OCI-LY7 (cell line): ENCODE measurements around the gene LGR6.
A peak's percentile ranks its signal among the peaks of the same experiment; 100 is the strongest.

Experiments
- EZH2phosphoT487 ChIP-seq: fragments of 200-600 bp; sonication (generic); IDR thresholded peaks from 2 replicates; pipeline ENCODE4 v1.6.1; 2018; ENCODE audit warnings: low read depth, borderline replicate concordance, mild to moderate bottlenecking, mixed run types, antibody characterized with exemption, low read length, moderate library complexity, mixed read lengths
- TF ChIP-seq, protein P1 (sequence below): fragments of 200-600 bp; sonication (generic); conservative IDR thresholded peaks from 2 replicates; pipeline ENCODE4 v1.5.1; 2014; ENCODE audit warnings: mild to moderate bottlenecking, antibody characterized with exemption, low read length, moderate library complexity, mixed read lengths

DNA sequence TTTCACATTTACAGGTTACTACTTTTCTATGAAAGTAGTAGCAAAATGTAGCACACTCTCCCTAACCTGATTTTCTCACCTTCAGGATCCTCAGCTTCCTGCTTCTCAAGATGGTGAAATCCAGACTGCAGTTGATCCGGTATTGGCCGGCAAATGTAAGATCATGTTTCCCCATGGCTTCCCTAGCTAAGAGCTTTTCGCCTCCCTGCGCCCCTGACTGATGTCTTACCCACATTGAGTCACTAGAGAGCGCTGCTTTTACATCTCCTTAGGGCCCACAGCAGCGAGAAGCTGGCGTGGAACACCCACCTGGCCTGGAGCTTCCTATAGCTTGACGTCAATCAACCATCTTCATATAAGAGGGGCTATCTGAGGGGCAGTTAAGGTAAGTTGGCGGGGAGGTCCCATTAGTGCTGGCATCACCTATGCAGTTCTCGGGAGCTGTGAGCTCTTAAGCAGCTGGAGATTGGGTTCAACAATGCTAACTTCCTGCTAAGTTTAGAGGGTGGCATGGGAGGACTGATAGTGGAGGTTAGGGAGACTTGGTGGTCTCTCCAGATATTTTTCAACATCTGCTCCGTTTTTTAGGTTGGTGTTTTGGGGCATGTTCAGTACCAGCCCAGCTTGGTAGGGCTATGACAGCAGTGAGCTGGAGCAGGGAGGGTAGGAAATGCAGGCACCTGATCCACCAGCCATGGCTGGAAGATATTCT lies 38.7 kb upstream of the LGR6 start:
- TF ChIP-seq, protein P1, sequence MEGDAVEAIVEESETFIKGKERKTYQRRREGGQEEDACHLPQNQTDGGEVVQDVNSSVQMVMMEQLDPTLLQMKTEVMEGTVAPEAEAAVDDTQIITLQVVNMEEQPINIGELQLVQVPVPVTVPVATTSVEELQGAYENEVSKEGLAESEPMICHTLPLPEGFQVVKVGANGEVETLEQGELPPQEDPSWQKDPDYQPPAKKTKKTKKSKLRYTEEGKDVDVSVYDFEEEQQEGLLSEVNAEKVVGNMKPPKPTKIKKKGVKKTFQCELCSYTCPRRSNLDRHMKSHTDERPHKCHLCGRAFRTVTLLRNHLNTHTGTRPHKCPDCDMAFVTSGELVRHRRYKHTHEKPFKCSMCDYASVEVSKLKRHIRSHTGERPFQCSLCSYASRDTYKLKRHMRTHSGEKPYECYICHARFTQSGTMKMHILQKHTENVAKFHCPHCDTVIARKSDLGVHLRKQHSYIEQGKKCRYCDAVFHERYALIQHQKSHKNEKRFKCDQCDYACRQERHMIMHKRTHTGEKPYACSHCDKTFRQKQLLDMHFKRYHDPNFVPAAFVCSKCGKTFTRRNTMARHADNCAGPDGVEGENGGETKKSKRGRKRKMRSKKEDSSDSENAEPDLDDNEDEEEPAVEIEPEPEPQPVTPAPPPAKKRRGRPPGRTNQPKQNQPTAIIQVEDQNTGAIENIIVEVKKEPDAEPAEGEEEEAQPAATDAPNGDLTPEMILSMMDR = peak; percentile 88
- TF ChIP-seq EZH2phosphoT487 = no peak
